NCI-H1092 treated with DMSO at 0.1 percent for 48 hours (cell line): ENCODE data around the gene COQ9.

ENCODE experiments used
- DNase-seq: peaks from one replicate; lab custom pipeline; 2025; lab: John Stamatoyannopoulos, UW

Gene COQ9

DNA sequence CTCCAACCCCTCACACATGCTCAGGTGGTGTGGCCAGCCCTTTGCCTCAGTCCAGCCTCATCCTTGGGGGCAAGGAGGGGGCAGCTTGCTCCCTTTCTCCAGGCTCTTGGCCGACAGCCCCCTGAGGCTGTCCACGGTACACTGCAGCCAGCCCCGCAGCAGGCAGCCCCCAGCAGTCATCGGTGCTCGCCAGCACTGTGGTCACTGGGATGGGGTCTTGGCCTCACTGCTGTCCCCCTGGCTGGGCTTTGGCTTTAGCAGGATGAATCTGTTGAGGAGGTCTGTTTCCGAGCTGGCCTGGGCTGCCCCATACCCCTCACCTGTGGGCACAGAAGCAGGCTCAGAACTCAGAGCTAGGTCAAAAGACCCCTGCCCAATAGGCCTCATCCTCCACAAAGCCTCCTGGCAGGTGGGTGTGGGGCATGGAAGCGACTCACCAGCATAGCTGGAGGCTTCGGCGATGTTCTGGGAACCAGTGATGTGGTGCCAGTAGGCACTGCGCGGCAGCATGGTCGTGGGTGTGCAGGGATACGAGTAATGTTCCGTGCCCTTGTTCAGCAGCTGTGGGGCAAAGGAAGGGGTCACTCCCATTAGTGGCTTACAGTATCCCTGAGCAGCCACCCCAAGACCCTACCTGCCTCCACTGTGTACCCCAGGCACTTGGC lies 26.0 kb downstream of the COQ9 start:
- no peak for DNase-seq

DNA sequence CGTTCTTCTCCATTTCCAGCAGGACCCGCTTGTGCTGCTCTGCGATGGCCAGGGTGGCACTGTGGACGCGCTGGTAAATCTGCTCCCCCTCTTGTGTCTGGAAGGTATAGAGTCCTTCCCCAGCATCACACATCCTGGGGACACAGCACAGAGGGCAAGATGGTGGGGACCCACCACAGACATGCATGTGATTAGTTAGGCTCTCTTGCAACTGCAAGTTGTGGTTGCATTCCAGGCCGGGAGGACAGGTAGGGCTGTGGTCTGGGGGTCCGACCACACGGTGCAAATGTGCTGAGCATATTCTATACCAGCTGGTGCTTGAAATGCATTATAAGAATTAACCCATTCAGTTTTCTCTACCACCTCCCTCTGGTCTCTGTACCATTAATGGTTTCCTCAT lies 26.6 kb downstream of the COQ9 start:
- DNase-seq = no peak

GRCh38 chr16:57474671-57475661 lies 27.7 kb downstream of the COQ9 start:
- DNase-seq = no peak

- DNase-seq = peak; percentile 21
Measured at GRCh38 chr16:57475711-57476339, 28.5 kb downstream of the COQ9 start.

- DNase-seq = no peak
Measured at GRCh38 chr16:57476546-57477410, 29.5 kb downstream of the COQ9 start.

DNA sequence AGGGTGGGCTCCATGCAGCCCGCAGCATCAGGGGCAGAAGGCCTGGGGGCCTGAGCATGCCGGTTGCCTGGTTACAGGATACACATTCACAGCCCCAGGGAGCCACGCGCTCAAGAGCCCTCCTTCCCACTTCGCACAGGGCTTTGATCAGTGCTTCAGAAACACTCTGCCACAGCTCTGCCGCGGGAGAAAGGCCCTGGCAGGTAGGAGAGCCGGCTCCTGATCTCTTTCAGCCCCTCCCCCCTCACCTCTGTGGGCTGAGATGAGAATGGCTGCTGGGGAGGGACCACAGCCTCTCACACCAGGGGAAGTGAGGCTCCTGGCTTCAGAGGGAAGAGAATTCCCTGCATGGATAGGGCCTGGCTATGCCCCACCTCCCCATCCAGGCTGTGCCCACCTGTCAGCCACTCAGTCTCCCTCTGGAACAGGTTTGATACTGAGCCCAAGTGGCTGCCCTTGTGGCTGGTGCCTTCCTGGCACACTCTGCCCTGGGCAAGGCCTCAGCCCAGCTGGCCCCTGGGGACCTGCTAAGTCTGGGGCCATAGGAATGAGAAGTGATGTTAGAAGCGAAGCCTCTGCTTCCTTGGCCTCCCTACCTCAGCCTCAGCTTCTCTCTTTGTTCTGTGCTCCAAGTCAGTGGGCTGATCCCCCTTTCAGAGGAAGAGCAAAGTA lies 30.4 kb downstream of the COQ9 start:
- DNase-seq = no peak

DNA sequence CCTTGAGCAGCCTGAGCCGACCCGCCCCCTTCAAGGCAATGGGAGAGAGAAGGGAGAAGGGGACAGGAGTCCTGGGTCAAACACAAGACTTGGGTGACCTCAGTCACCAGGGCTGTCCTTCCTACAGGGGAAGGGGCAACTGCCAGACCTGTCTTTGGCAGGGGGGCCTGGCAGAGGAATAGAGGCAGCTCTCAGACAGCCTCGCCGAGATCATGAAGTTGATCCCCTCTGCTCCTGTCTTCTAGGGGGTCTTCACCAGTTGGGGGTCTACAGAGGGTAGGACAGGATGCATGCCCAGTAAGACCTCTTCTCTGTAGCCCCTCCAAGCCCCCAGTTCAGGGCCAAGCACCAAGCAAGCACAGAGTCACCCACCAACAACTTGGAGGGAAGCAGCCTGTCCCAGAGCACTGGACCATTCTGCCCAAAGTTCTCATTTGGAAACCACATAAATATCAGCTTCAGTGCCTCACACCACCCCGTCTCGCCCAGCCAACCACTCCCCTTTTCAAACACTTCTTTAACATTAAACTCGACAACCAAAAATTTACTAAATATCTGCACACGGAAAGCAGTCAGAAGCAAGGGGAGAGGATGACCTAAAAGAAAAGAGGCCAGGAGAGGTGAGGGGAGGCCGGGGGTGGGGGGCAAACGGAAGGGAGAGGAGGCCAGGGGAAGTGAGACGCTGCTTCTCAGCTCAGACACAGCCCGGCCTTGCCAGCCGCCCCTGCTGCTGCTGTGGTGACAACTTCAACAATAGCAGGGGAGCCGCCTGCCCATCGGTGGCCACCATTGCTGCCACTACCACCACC lies 31.3 kb downstream of the COQ9 start:
- DNase-seq = no peak

GRCh38 chr16:57479205-57479975 lies 32.1 kb downstream of the COQ9 start:
- no peak for DNase-seq

GRCh38 chr16:57479976-57480753 lies 32.9 kb downstream of the COQ9 start:
- no peak for DNase-seq

- DNase-seq = no peak
Measured at GRCh38 chr16:57480754-57481230, 33.5 kb downstream of the COQ9 start.

- DNase-seq = no peak
Measured at GRCh38 chr16:57481421-57481820, 34.1 kb downstream of the COQ9 start.

GRCh38 chr16:57482845-57483545 lies 35.7 kb downstream of the COQ9 start:
- no peak for DNase-seq

- no peak for DNase-seq
Measured at GRCh38 chr16:57483725-57484514, 36.6 kb downstream of the COQ9 start.

DNA sequence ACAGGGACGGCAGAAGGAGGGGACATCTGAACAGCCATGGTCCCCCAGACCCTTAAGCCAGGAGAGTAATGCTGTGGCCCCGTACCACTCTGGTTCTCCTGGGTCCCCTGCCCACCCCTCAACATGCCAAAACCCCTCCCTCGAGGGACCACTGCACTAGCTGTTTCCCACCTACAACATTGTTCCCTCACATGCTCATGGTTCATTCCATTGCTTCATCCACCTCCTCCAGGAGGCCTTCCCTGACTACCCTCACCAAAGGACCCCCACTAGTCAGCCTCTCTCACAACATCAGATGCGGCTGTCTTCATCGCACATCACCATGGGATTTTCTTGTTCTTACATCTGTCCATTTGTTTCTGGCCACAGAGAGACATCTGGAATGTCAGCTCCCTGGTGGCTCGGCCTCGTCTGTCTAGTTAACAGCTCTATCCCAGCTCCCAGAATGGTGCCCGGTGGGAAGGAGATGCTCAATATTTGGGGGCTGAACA lies 37.3 kb downstream of the COQ9 start:
- no peak for DNase-seq

DNA sequence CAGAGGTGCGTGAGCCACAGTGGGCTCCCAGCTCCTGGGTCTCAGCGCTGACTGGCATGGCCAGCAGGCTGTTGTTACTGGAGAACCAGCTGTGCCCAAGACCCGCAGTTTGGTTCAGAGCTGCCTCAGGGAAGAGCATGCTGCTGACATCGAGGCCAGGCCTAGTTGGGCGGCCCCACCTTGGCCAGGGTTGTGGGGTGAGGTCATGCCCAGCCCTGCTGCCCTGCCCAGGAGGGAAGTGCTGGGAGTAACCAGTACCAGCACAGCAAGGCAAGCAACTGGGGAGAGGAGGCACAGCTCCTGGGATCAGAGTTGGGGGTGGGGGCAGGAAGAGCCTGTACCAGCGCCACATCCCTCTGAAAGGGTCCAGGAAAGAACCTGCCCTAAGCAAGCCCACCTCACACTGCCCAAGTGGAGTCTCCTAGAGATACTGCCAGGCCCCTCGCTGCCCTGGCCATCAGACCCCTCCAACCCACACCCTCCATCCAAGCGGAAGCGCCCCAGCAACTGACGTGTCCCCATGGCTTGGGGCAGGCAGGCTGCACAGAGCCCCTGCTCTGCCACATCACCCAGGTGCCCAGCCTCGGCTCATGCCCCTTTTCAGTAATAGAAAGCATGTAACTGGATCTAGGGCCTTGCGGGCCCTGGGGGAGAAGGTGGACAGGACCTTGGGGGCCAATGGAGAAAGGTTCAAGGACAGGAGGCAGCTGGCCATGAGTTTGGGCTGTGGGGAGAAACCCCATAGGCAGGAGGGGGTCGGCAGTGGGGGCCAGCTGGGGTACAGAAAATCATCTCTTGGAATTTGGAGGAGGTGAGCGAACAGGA lies 38.0 kb downstream of the COQ9 start:
- DNase-seq = no peak
